Cardiac muscle cell (in vitro differentiated cells and primary cell): Measurements from ENCODE around the gene CASK. TPM values are rescaled to one million over a fixed set of nuclear protein-coding genes. Genes with fewer than 3 reads are reported as not detected.
A peak's percentile ranks its signal among the peaks of the same experiment; 100 is the strongest.

ENCODE experiments used
- DNase-seq, 2 donors: peaks; one replicate each; pipeline versions ENCODE4 v3.0.0 to v3.0.0-alpha.2; 2010 to 2017; ENCODE audit warnings: low read depth in 1 of 2, low spot score in 1 of 2
- H3K27ac ChIP-seq: fragments of 200-600 bp; sonication (generic); 2 replicates; pipeline ENCODE4 v1.5.1; 2016
- H3K27me3 ChIP-seq: fragments of 200-600 bp; sonication (generic); 2 replicates; pipeline ENCODE4 v1.6.0; 2016; ENCODE audit warnings: control low read depth
- H3K36me3 ChIP-seq: fragments of 200-600 bp; sonication (generic); 2 replicates; pipeline ENCODE4 v1.5.1; 2016; ENCODE audit warnings: control low read depth
- H3K4me1 ChIP-seq: fragments of 200-600 bp; sonication (generic); 2 replicates; pipeline ENCODE4 v1.8.1; 2017; ENCODE audit warnings: low read depth, mild to moderate bottlenecking, mixed run types
- H3K4me3 ChIP-seq: fragments of 200-600 bp; sonication (generic); 2 replicates; pipeline ENCODE4 v1.5.1; 2016; ENCODE audit warnings: mild to moderate bottlenecking
- H3K9me3 ChIP-seq: fragments of 200-600 bp; sonication (generic); 2 replicates; pipeline ENCODE4 v1.5.1; 2017; ENCODE audit warnings: low read depth, mild to moderate bottlenecking, control low read depth
- CTCF ChIP-seq: IDR thresholded peaks from 2 replicates; pipeline ENCODE4 v1.5.1; 2012; ENCODE audit warnings: low read depth, mild to moderate bottlenecking, low read length
- polyA plus RNA-seq: library from polyadenylated mRNA; unstranded; fragments of >200 nt; fragmentation: Nextera tagmentation; extraction: Ambion mirVana; gene quantifications from 2 replicates; pipeline ENCODE4 v1.2.1, GENCODE V29; 2016
- total RNA-seq: library from RNA; depleted of rRNA; stranded (reverse); fragments of >200 nt; gene quantifications from 2 replicates; pipeline ENCODE4 v1.2.3, GENCODE V29; 2016

The CASK gene
- total and polyA plus RNA-seq, 2 experiments from 2014 or later, result 40.0 to 44.6 TPM

DNA sequence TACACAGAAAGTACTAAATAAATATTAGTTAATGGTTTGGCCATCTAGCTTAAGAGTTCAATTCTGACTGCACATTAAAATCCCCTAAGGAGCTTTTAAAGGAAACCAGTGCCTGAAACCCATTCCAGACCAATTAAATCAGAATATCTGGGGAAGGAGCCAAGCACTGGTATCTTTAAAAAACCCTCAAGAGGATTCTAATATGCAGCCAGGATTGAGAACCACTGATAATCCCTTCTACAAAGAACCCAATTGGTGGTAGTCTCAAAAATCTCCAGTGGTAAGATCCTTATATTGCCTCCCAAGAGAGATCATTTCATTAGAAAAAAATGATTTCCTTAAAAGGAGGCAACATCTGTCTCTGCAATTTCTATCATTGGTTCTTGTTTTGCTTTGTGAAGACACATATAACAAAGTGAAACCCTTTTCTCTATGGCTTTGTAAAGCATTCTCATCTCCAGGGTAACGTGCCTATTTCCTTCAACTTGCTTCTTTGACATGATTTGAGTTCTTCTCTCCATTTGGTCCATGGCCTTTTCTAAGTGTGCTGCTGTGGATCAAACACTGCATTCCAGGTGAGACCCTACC lies 231.1 kb downstream of the CASK start:
- peak in 1 of 2 donors; percentile 86 for DNase-seq
- no peaks in the 10 kb centered on the region for H3K9me3 ChIP-seq
- no peaks in the 10 kb centered on the region for H3K36me3 ChIP-seq
- H3K27ac ChIP-seq, result no peak overlapping the region
- no peak overlapping the region for H3K4me3 ChIP-seq
- H3K27me3 ChIP-seq, result no peaks in the 10 kb centered on the region
- H3K4me1 ChIP-seq, result no peaks in the 10 kb centered on the region
- no peak for TF ChIP-seq CTCF

- Histone ChIP-seq H3K4me1 (no peaks in the 10 kb centered on the region), H3K9me3 (no peaks in the 10 kb centered on the region), H3K27me3 (no peaks in the 10 kb centered on the region), H3K4me3 (no peak overlapping the region), H3K27ac (no peak overlapping the region), H3K36me3 (no peaks in the 10 kb centered on the region)
- TF ChIP-seq CTCF, result no peak
- peak in 1 of 2 donors; percentile 14 for DNase-seq
Observed at GRCh38 chrX:41689711-41690110, 233.6 kb downstream of the CASK start.

GRCh38 chrX:41688835-41689234 lies 234.5 kb downstream of the CASK start, which contains the start of gene GPR34:
Gene GPR34, plus strand, starts transcription at chrX:41688973. Its CDS starts 6,661 bp downstream, at chrX:41695634.
- no peak for DNase-seq
- Histone ChIP-seq H3K9me3 (no peaks in the 10 kb centered on the region), H3K27me3 (no peaks in the 10 kb centered on the region), H3K4me3 (no peak within 1 kb of the TSS), H3K36me3 (no peaks in the 10 kb centered on the region), H3K4me1 (no peaks in the 10 kb centered on the region), H3K27ac (no peak within 1 kb of the TSS)
- TF ChIP-seq CTCF, result no peak

DNA sequence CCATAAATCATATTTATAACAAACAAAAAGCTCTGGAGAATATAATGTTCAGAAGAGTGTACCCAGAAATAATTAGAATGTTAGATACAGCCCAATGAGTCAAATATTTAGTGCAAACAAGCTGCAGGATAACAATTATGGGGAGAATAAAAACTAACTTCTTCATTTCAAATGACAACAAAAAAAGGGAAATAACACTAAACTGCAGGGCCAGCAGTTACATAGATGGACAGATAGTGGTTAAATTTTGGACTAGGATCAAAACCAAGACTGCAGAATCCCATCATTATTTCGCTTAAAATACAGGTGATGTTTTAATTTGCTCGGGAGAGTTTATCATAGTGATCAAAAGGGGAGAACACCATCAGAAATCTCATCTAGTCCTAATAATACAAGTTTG lies 235.2 kb downstream of the CASK start:
- no peak overlapping the region for H3K4me3 ChIP-seq
- H3K27ac ChIP-seq, result no peak overlapping the region
- H3K27me3 ChIP-seq, result no peaks in the 10 kb centered on the region
- DNase-seq, result no peak
- H3K36me3 ChIP-seq, result no peaks in the 10 kb centered on the region
- H3K9me3 ChIP-seq, result no peaks in the 10 kb centered on the region
- H3K4me1 ChIP-seq, result no peaks in the 10 kb centered on the region
- no peak for TF ChIP-seq CTCF

DNA sequence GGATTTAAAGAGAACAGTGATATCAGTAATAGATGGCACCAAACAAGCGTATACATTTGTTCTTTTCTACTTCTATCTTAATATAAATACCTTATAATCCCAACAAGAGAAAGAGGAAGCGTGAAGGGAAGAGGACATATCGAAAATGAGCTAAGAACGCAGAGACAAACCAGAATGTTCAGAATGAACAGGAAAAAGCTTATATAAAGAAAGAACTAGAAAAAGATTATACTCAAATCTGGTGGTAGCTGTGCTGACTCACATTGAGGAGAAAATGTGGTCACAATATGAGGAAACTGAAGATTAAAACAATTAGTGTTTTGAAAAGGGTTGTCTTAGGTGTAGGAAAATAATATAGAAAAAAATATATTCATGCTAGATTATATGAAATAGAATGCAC lies 236.6 kb downstream of the CASK start:
- Histone ChIP-seq H3K36me3 (no peaks in the 10 kb centered on the region), H3K4me1 (no peaks in the 10 kb centered on the region), H3K27ac (no peak overlapping the region), H3K9me3 (no peaks in the 10 kb centered on the region), H3K27me3 (no peaks in the 10 kb centered on the region), H3K4me3 (no peak overlapping the region)
- DNase-seq, result peak in 1 of 2 donors; percentile 10
- no peak for TF ChIP-seq CTCF
